GM21576 (cell line): ENCODE measurements around the gene USP17L5.
"Not testable (repeated sequence)": the region's sequence is repeated elsewhere in the genome, so short reads cannot be mapped to it uniquely, and the experiment has no call there.

Experiments used
- ATAC-seq: cut with Tn5 transposase; IDR thresholded peaks from one replicate; pipeline ENCODE4 v1.9.1; 2021; ENCODE audit warnings: mild to moderate bottlenecking, moderate library complexity; ENCODE audit not compliant: unreplicated experiment

USP17L5 gene

GRCh38 chr4:9339103-9339502 is at the start of gene USP17L5:
USP17L5 (plus strand) TSS chr4:9339403; CDS start chr4:9339403, 0 bp downstream.
- not testable (repeated sequence) for ATAC-seq

GRCh38 chr4:9324191-9324590 is 15.0 kb upstream of the USP17L5 start:
- not testable (repeated sequence) for ATAC-seq

- ATAC-seq = not testable (repeated sequence)
Observed at GRCh38 chr4:9324865-9325264, 14.3 kb upstream of the USP17L5 start, which contains the start of gene USP17L24. USP17L24 (plus strand) TSS chr4:9325165; CDS start chr4:9325165, 0 bp downstream.

- ATAC-seq = not testable (repeated sequence)
Observed at GRCh38 chr4:9329611-9330010, 9.6 kb upstream of the USP17L5 start, which contains the start of gene USP17L25. USP17L25 (plus strand) TSS chr4:9329911; CDS start chr4:9329911, 0 bp downstream.

GRCh38 chr4:9334358-9334757 is 4.8 kb upstream of the USP17L5 start, which contains the start of gene USP17L26:
USP17L26 (plus strand) TSS chr4:9334658; CDS start chr4:9334658, 0 bp downstream.
- ATAC-seq = not testable (repeated sequence)

GRCh38 chr4:9343848-9344247 is 4.6 kb downstream of the USP17L5 start, which contains the start of gene USP17L27:
USP17L27 (plus strand) TSS chr4:9344148; CDS start chr4:9344148, 0 bp downstream.
- ATAC-seq = not testable (repeated sequence)

GRCh38 chr4:9348593-9348992 is 9.4 kb downstream of the USP17L5 start, which contains the start of gene USP17L28:
USP17L28 (plus strand) TSS chr4:9348893; CDS start chr4:9348893, 0 bp downstream.
- not testable (repeated sequence) for ATAC-seq

- ATAC-seq = not testable (repeated sequence)
Observed at GRCh38 chr4:9350866-9351265, 11.7 kb downstream of the USP17L5 start.

GRCh38 chr4:9353338-9353737 is 14.1 kb downstream of the USP17L5 start, which contains the start of gene USP17L29:
USP17L29 (plus strand) TSS chr4:9353638; CDS start chr4:9353638, 0 bp downstream.
- not testable (repeated sequence) for ATAC-seq

- ATAC-seq = not testable (repeated sequence)
Observed at GRCh38 chr4:9362829-9363228, 23.6 kb downstream of the USP17L5 start, which contains the start of gene USP17L30. USP17L30 (plus strand) TSS chr4:9363129; CDS start chr4:9363129, 0 bp downstream.

- ATAC-seq = not testable (repeated sequence)
Observed at GRCh38 chr4:9379881-9380280, 40.7 kb downstream of the USP17L5 start.

- ATAC-seq = not testable (repeated sequence)
Observed at GRCh38 chr4:9381012-9381534, 41.9 kb downstream of the USP17L5 start.

GRCh38 chr4:9384126-9384525 is 44.9 kb downstream of the USP17L5 start:
- ATAC-seq = no peak

GRCh38 chr4:9389001-9389400 is 49.8 kb downstream of the USP17L5 start:
- not testable (repeated sequence) for ATAC-seq
